AG04449 (cell line): ENCODE results near the gene KYAT1.

Experiments
- CTCF ChIA-PET: fragments of 350-600 bp; formaldehyde crosslinking; extraction: SDS; loops from one replicate; lab custom pipeline; 2021; ENCODE audit warnings: antibody characterized with exemption; lab: Yijun Ruan, JAX
- POLR2A ChIA-PET: fragments of 400-600, 350-600 bp; formaldehyde crosslinking; extraction: SDS; loops from one replicate; lab custom pipeline; 2020; ENCODE audit warnings: antibody characterized with exemption, inconsistent platforms; lab: Yijun Ruan, JAX
- DNase-seq: peaks from one replicate; pipeline ENCODE4 v3.0.0-alpha.2; 2010; ENCODE audit warnings: low read depth, low spot score
- H3K4me3 ChIP-seq: 2 replicates; pipeline ENCODE4 v1.5.1; 2011; ENCODE audit warnings: low read depth, mild to moderate bottlenecking, control low read depth, low read length
- CTCF ChIP-seq: IDR thresholded peaks from one replicate; pipeline ENCODE4 v1.5.1; 2011; ENCODE audit warnings: mild to moderate bottlenecking, moderate library complexity, low read length, control low read depth, inconsistent platforms; ENCODE audit not compliant: insufficient read depth; ENCODE audit errors: missing control alignments

The KYAT1 gene

GRCh38 chr9:128903871-128904620, 22.3 kb upstream of the KYAT1 start:
- POLR2A ChIA-PET = interaction anchor here (1.2 kb wide), 1 partner anchor 8 kb away, joined by 4 read pairs; no protein-coding TSS in a partner anchor
- H3K4me3 ChIP-seq = no peak overlapping the region
- no peak for TF ChIP-seq CTCF
- DNase-seq = no peak
- CTCF ChIA-PET = interaction anchor here (1.1 kb wide), 1 partner anchor 42 kb away, joined by 3 read pairs; no protein-coding TSS in a partner anchor

- DNase-seq = no peak
- ChIA-PET POLR2A (interaction anchor here (0.9 kb wide), 1 partner anchor 21 kb away, joined by 3 read pairs; no protein-coding TSS in a partner anchor), CTCF (interaction anchor here (1.1 kb wide), 1 partner anchor 8 kb away, joined by 3 read pairs; no protein-coding TSS in a partner anchor)
- no peak overlapping the region for H3K4me3 ChIP-seq
- TF ChIP-seq CTCF = no peak
Observed at GRCh38 chr9:128903079-128903461, 21.3 kb upstream of the KYAT1 start.

DNA sequence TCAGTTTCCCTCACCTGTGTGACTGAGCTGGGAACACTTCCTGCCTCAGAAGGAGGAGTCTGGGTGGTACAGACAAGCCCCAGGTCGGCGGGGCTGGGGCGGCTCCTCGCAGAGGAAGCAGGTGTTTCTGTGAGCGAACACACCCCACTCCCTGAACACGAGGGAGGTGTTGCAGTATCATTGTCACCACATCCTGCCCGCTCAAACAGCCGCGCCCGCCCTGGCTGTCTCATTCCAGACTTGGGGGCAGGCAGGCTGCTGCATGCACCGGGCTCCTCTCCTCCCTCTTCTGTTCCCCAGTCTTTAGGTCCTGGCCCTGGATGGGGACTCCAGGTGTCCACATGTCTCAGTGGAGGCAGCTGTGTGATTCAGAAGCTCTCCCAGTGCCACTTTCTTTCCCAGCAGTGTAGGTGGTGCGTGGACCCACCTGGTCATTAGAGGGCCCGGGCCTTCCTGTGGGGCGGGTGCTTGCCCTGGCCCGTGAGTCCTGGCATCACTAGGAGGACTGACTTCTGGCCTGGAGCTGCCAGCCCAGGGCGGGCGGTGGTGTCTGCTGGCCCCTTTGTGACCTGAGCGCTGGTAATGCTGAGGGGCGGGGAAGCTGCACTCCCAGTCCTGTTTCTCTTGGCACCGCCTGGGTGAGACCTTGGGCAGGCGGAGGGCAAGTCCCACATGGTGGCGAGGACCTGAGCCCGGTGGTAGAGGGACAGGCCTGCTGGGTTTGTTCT, 20.8 kb upstream of the KYAT1 start:
- ChIA-PET POLR2A (interaction anchor here (0.9 to 1.0 kb wide), 2 partner anchors 14 to 20 kb away, joined by 3 read pairs; no protein-coding TSS in a partner anchor), CTCF (interaction anchor here (1.1 kb wide), 1 partner anchor 9 kb away, joined by 3 read pairs; no protein-coding TSS in a partner anchor)
- H3K4me3 ChIP-seq = no peak overlapping the region
- no peak for DNase-seq
- no peak for TF ChIP-seq CTCF

DNA sequence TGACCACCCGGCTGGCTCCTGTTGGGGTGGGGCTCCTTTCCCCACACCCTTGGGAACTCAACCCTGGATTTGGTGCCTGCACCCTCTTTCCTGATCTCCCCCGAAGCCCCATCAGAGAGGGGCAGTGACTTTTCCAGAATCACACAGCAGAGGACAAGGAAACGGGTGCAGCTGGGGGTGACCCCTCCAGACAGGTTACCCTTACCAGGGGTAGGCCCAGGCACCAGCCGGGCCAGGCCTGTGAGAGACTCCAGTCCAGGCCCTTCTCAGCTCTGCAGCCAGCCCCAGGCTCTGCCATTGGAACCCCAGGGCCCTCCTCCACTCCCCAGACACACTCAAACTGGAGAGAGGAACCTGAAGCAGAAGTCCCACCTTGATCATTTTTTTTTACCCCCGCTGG, 20.1 kb upstream of the KYAT1 start:
- TF ChIP-seq CTCF = no peak
- ChIA-PET POLR2A (interaction anchor here (0.9 to 1.0 kb wide), 2 partner anchors 15 to 19 kb away, joined by 3 read pairs; no protein-coding TSS in a partner anchor), CTCF (no interaction called here)
- no peak for DNase-seq
- H3K4me3 ChIP-seq = no peak overlapping the region

DNA sequence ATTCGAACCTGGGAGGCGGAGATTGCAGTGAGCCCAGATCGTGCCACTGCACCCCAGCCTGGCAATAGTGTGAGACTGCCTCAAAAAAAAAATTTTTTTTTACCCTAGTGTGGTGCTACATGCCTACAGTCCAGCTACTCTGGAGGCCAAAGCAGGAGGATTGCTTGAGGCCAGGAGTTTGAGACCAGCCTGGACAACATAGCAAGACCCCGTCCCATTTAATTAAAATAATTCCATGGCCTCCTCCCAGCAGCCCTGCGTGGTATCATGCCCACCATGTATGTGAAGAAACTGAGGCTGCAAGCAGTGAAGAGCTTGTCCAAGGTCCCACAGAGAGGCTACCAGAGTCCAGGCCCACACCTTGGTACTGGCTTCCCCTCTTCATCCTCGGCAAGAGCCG, 19.6 kb upstream of the KYAT1 start:
- CTCF ChIA-PET = no interaction called here
- POLR2A ChIA-PET = no interaction called here
- no peak for TF ChIP-seq CTCF
- no peak overlapping the region for H3K4me3 ChIP-seq
- no peak for DNase-seq
